GM12878 (cell line): ENCODE measurements around the gene SBF2.

Source experiments
- CBFB ChIP-seq: IDR thresholded peaks from 2 replicates; pipeline ENCODE4 v1.6.1; 2016; ENCODE audit warnings: antibody characterized with exemption, low read depth
- CBX3 ChIP-seq: fragments of 200-600 bp; sonication (generic); IDR thresholded peaks from 2 replicates; pipeline ENCODE4 v1.6.1; 2016; ENCODE audit warnings: low read depth, borderline replicate concordance
- CTCF ChIP-seq, 3 experiments: IDR thresholded peaks in 2 of 3; conservative IDR thresholded peaks in 1 of 3; 2 replicates each; pipeline ENCODE4 v1.5.1; 2011; ENCODE audit warnings: low read depth in 3 of 3, low read length in 3 of 3, mild to moderate bottlenecking in 3 of 3, control low read depth in 2 of 3, moderate library complexity in 2 of 3, inconsistent platforms in 1 of 3, mixed read lengths in 1 of 3; ENCODE audit not compliant: control insufficient read depth in 2 of 3, insufficient read depth in 1 of 3; ENCODE audit errors: extremely low read depth in 1 of 3
- FOXM1 ChIP-seq: IDR thresholded peaks from 2 replicates; pipeline ENCODE4 v1.6.1; 2012; ENCODE audit warnings: low read depth, mild to moderate bottlenecking, inconsistent platforms, low read length, moderate library complexity
- NFXL1 ChIP-seq: fragments of 450-650 bp; IDR thresholded peaks from 2 replicates; pipeline ENCODE4 v1.6.1; 2017; ENCODE audit warnings: antibody characterized with exemption, mild to moderate bottlenecking, borderline replicate concordance
- RCOR1 ChIP-seq: conservative IDR thresholded peaks from 2 replicates; pipeline ENCODE4 v1.6.1; 2012; ENCODE audit warnings: low read depth, low read length, improper control_type of control experiment
- TCF12 ChIP-seq: IDR thresholded peaks from 2 replicates; pipeline ENCODE4 v1.6.1; 2011; ENCODE audit warnings: low read depth, mild to moderate bottlenecking, low read length
- TCF7 ChIP-seq: IDR thresholded peaks from 2 replicates; pipeline ENCODE4 v1.6.1; 2014; ENCODE audit warnings: antibody characterized with exemption, borderline replicate concordance

- TF ChIP-seq CTCF (IDR thresholded peaks at IDR 0.05 in 2 of 3, conservative IDR thresholded peaks at IDR 0.05 in 1 of 3; ENCODE audit: control insufficient read depth in 2 of 3, extremely low read depth in 1 of 3, insufficient read depth in 1 of 3, low read depth in 3 of 3, low read length in 3 of 3): no peak
- TF ChIP-seq CBFB: no peak
- TF ChIP-seq RCOR1: no peak
- no peak for TF ChIP-seq CBX3
- TF ChIP-seq TCF7: no peak
- no peak for TF ChIP-seq NFXL1
- TF ChIP-seq FOXM1: no peak
- TF ChIP-seq TCF12: no peak
These were observed 244.3 kb downstream of the SBF2 start for GRCh38 chr11:10049756-10050155.
